ENCODE results near the gene SLC45A3.

DNA sequence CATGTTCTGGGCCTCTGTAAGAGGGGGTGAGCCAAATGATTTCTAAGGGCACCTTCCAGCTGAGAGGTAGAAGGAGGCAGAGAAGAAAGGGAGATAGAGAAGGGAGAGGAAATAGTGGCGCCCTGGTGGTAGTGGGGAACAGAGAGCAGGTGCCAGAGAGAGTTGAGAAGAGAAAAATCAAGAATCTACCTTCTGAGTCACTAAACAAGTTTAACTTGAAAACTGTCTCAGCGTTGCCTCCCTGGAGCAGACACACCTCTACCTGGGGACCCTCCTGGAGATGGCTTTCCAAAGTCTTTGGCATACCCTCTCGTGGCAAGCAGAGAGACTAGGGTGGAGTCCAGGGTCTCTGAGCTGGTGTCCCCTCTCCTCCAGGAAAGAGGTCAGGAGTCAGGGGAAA is 1.1 kb upstream of the SLC45A3 start:
- TF ChIP-seq POLR2A (IDR thresholded peaks at IDR 0.05; ENCODE audit: extremely low read depth, insufficient read length) (no peak), CTCF (IDR thresholded peaks at IDR 0.05; ENCODE audit: low read depth, low read length) (no peak), MYC (IDR thresholded peaks at IDR 0.05; ENCODE audit: low read depth, low read length) (no peak)
